NCI-H2029 (cell line): ENCODE results near the gene GATAD1.
"Not testable (repeated sequence)": the region's sequence is repeated elsewhere in the genome, so short reads cannot be mapped to it uniquely, and the experiment has no call there.

Experiments
- DNase-seq: peaks from one replicate; lab custom pipeline; 2025; lab: John Stamatoyannopoulos, UW

Gene GATAD1

GRCh38 chr7:92447345-92448204 is at the start of gene GATAD1:
Gene GATAD1 (plus strand): TSS chr7:92447482. CDS start chr7:92447730, 248 bp downstream.
- peak; percentile 88 for DNase-seq

- DNase-seq, result no peak
Observed at GRCh38 chr7:92397542-92397941, 49.7 kb upstream of the GATAD1 start.

- DNase-seq, result no peak
Observed at GRCh38 chr7:92400013-92400412, 47.3 kb upstream of the GATAD1 start.

DNA sequence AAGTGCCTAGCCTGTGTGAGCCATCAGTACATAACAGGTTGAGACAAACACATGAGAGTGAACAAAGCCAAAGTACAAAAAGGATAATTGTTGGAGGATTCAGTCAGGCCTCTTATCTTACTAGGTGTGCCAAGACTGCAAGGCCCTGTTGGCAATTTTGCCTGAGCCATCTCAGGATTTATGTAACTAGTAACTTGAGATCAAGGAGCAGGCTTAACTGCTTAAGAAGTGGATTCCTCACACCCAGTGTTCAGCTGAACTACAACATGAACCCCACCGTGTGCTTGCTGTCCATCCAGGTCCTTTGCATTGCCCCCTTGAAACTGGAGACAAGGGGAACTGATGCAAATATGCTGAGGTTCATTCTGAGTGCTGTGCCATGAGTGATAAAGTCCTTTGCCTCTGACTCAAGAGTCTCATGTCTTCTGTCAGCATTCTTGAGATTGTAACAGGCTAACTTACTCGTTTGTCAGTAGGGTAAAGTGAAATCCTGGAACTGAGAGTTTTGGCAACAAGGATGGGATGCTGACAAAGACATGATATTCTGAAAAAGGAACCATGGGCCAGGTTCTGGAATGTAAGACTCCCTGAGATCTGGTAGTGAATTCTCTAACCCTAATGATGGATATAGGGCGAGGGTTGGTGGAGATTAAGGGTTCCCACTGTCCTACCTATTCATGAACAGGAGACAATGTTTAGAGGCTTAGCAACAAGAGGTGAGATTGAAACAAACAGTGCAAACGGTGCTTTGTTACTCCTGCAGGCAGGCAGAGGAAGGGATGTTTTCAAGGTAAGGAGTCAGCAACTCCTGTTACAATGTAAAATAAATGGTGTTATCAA is 44.1 kb upstream of the GATAD1 start:
- DNase-seq, result no peak

GRCh38 chr7:92403760-92404074 is 43.6 kb upstream of the GATAD1 start:
- no peak for DNase-seq

- DNase-seq, result no peak
Observed at GRCh38 chr7:92404170-92404614, 43.1 kb upstream of the GATAD1 start.

DNA sequence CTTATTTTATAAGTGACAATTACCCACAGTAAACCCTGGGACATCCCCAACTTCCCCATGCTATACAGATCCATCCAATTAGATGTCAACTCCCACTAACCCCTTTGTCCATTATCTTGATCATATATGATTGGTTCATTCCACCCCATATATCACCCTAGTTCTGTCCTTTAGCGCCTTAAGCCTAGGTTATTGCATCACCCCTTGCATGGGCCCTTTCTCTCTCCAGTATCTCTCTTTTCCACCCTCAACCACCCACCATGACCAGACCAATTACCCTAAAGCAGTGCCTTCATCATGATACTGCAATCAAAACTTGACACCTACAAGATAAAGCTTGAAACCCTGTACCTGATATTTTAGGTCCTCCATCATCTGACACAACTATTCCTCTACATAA is 37.9 kb upstream of the GATAD1 start:
- DNase-seq, result no peak

GRCh38 chr7:92410162-92410561 is 37.1 kb upstream of the GATAD1 start:
- DNase-seq, result not testable (repeated sequence)

DNA sequence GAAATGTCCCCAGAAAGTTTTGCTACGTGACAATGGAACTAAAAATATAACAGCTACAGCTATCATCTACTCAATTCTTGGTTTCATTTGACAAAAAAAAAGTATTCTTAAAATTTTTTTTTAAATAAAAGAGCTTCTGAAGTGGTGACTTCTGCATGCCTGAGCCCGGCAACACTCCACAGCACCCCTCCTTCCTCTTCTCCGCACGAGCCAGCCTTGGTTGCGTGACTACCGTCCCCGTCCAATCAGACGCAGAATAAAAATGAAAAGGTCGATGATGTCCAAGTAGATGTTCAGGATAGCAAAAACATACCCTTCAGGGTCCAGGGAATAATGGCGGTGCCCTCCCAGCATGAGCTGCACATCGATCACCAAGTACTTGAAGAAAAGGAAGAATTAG is 34.5 kb upstream of the GATAD1 start:
- DNase-seq, result no peak

DNA sequence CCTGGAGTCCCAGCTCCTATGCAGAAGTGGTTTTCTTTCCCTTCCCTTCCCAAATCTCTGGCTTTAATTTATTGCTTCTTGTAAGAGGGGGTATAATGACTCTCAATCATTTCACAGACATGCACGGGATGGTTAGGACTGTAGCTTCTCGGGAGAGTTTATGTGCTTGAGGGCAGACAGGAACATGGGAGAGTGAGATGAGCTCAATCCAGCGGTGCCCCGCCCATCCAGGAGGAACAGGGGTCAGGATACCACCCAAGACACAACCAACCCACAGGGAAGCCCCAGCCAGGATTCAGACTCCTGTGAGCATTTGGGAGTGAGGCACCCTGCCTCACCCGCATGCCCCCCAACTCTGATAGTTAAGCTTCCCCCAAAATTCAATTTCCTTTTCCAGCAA is 33.7 kb upstream of the GATAD1 start:
- no peak for DNase-seq

- DNase-seq, result no peak
Observed at GRCh38 chr7:92415225-92415624, 32.1 kb upstream of the GATAD1 start.

DNA sequence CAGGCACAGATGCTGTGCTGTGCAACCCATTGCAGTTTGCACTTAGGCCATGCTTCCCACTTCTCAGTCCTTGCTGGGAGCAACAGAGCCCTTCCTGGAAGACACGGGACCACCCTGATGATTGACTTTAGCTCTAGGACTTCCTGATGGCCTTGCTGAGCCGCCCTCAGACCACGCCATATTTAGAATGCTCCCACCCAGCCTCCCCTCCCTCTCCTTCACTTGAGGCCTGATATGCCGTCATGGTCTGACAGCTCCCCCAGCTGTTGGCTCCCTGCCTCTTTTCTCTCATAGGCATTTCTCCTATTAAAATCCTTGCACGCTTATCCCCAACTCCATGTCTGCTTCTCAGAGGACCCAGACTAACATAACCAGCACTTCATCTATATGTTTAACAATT is 29.4 kb upstream of the GATAD1 start:
- DNase-seq, result no peak

GRCh38 chr7:92421676-92422435 is 25.4 kb upstream of the GATAD1 start:
- peak; percentile 87 for DNase-seq

GRCh38 chr7:92422926-92423325 is 24.4 kb upstream of the GATAD1 start:
- DNase-seq, result no peak

DNA sequence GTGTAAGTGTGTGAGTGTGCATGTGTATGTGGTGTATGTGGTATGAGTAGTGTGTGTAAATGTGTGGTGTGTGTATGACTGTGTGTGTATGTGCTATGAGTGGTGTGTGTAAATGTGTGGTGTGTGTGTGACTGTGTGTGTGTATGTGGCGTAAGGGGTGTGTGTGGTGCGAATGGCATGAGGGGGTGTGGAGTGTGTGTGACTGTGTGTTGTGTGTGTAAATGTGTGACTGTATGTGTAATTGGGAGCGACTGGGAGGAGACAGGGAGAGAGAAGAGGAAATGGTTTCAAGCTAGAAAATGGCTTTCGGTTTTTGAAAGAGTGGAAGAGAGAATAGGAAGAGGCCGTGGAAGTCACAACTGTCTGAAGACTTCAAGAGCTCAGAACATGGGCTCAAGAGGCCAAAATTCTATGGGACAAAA is 23.6 kb upstream of the GATAD1 start:
- DNase-seq, result no peak

DNA sequence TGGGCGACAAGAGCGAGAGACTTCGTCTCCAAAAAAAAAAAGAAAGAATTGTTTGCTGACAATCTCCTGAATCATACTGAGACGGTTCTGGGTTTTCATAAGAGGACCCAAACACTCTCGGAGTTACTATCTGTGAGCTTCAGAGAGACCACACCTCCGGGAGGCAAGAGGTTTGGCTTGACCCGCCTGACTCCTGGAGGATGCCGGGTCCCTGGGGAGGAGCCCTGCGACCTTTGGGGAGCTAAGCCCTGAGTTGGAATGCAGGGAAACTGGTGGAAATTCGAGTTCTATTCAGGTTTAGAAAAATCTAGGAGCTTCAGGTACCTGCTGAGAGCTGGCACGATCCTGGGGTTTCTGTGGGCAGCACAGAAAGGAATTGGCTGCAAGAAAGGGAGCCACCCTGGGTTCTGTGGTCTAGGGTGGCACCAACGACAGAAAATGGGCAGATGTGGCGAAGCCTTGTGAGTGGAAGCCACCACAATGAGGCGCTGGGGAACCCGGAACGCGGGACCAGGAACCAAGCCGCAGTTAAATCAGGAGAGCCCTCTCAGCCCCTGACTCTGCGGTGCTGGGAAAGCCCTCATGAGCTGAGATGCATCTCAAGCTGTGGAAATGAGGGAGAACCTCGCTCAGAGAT is 21.9 kb upstream of the GATAD1 start:
- no peak for DNase-seq

DNA sequence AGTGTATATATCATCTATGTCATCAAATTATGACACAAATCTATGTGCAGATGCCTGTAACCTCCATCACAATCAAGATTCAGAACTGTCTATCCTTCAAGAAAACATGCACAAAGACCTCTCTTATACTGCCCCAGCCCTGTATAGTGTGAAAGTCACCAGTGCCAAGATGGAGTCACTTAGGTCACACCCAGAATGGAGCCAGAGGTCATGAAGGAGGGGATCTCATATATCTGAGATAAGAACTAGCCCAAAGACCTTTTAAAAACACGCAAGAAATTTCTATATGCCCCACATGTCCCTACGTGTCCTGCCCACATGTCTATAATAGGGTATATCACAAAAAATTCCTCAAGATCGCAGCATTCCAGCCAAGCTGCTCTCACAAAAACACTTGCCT is 20.1 kb upstream of the GATAD1 start:
- no peak for DNase-seq

DNA sequence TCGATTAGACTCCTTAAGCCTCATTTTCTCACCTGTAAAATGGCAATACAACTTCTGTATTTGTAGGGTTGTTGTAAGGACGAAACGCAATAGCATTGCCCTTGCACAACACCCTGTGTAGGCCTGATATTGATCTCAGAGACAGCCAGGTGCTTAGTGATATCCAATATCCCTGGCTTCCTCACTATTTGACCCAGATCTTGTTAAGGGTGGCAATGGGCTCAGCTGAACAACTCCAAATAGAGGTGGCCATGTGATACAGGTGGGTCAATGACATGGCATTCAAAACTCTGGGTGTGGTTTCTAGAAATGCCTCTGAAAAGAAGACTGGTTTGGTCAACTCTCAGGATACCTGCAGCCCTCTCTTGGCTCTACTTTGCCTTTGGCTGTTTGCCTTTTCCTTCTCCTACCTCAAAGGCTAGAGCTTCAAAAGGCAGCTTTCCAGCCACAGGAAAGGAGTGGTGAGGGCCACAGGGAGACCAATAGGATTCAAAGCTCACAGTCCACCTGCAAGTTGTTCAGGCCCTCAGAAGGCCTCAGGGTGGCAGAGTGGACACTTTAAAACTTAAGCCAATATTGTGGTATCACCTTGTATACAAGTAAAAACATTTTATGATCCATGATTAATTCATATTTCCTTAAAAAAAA is 14.9 kb upstream of the GATAD1 start:
- no peak for DNase-seq

DNA sequence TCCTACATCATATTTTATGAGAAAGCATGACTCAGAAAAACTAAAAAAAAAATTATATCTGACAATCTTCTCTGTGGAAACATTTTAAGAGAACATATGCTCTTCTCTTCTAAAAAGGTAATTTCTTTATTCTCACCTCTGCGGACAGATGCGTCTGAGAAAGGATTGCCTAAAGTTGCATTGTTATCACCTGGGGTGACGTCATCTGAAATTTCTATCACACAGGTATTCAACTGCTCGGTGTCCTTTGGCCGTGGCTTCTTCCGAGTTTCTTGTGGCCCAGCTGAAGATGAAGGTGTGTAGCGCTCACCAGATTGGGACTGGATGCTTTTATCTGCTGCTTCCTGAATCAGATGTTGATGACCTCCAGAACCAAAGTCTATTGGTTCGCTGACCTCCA is 14.3 kb upstream of the GATAD1 start:
- DNase-seq, result no peak

- DNase-seq, result no peak
Observed at GRCh38 chr7:92435542-92435941, 11.7 kb upstream of the GATAD1 start.
